GM18909 (cell line): ENCODE results near the gene ZNF175.

Source experiments
- ATAC-seq: cut with Tn5 transposase; IDR thresholded peaks from one replicate; pipeline ENCODE4 v1.9.1; 2021; ENCODE audit warnings: mild to moderate bottlenecking; ENCODE audit not compliant: unreplicated experiment, poor library complexity

ZNF175 gene

DNA sequence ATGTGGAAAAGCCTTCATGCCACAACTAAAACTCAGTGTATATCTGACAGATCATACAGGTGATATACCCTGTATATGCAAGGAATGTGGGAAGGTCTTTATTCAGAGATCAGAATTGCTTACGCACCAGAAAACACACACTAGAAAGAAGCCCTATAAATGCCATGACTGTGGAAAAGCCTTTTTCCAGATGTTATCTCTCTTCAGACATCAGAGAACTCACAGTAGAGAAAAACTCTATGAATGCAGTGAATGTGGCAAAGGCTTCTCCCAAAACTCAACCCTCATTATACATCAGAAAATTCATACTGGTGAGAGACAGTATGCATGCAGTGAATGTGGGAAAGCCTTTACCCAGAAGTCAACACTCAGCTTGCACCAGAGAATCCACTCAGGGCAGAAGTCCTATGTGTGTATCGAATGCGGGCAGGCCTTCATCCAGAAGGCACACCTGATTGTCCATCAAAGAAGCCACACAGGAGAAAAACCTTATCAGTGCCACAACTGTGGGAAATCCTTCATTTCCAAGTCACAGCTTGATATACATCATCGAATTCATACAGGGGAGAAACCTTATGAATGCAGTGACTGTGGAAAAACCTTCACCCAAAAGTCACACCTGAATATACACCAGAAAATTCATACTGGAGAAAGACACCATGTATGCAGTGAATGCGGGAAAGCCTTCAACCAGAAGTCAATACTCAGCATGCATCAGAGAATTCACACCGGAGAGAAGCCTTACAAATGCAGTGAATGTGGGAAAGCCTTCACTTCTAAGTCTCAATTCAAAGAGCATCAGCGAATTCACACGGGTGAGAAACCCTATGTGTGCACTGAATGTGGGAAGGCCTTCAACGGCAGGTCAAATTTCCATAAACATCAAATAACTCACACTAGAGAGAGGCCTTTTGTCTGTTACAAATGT is 16.4 kb downstream of the ZNF175 start:
- no peak for ATAC-seq

DNA sequence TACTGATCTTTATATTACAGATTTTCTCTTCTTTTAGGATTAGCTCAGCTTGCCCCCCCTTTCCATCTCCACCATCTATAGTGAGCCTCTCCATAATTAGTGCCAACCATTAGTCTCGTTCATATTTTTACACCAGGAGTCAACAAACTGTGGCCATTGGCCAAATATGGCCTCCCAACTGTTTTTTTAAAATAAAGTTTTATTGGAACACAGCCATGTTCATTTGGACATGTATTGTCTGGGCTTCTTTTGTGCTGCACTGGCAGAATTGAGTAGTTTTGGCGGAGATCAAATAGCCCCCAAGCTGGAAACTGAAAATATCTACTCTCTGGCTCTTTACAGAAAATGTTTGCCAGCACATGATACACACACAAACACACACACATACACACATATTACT is 18.4 kb downstream of the ZNF175 start:
- ATAC-seq: no peak

DNA sequence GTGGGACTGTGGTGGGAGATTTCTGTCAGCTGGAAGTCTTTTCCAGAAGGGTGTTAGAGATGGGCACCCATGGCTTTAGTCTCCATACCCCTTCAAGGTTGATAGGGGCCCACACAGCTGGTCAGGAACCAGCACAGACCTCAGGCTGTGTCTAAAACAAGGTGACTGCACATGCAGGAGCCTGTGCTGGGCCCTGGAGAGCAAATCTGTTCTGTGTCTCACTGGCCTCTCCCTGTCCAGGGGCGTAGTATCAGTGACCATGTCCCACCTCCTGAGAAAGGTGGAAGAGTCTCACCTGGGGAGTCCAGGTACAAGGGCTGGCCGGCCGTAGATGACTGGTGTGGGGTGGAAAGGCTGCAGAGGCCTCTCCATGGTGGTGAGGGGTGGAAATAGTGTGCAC is 19.4 kb downstream of the ZNF175 start:
- ATAC-seq: no peak

DNA sequence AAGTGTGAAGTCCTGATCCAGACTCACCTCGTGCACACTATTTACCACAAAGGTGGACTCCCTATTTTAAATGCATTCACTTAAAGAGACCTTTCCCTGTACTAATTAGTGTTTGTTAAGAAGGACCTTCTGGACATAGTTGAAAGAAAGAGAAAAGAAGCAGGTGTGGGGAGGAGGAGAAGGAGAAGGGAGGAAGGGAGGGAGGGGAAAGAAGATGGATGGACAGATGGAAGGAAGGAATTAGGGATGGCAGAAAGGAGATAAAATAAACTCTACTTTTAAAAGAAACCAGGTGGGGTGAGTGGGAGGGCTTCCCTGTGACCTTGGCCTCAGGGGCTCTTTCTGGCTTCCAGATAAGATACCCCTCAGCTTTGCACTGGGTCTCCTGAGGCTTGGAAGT is 21.4 kb downstream of the ZNF175 start:
- ATAC-seq: no peak

DNA sequence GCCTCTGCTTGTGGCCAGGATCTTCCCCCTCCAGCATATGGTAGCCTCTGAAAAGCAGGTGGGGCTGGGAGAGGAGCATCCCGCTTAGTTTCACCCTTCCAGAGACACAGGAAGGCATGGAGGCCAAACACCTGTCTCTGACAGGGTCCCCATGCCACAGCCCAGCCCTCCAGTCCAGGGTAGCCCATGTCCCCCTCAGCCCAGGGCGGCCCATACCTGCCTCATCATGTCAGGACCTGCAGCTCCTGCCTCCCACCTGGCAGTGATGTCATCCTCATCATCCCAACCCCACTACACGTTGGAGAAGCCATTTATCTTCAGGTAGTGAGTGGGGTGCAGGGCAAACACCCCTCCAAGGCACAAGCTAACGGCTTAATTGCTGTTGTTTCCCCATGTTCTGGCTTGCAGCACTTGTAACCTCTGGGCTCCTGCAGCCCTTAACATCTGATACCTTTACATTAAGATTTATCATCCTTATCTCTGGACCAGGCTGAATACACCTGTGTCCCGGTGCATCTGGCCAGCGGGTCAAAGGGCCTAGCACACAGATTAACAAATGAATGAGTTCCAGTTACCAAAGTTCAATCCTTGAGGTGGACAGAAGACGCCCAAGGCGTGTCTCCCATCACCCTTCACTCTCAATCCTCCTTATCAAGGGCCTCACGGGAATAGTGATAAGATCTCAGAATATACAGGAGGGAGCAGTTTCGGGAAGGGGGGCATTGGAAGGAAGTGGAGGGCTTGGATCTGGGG is 22.2 kb downstream of the ZNF175 start:
- no peak for ATAC-seq

DNA sequence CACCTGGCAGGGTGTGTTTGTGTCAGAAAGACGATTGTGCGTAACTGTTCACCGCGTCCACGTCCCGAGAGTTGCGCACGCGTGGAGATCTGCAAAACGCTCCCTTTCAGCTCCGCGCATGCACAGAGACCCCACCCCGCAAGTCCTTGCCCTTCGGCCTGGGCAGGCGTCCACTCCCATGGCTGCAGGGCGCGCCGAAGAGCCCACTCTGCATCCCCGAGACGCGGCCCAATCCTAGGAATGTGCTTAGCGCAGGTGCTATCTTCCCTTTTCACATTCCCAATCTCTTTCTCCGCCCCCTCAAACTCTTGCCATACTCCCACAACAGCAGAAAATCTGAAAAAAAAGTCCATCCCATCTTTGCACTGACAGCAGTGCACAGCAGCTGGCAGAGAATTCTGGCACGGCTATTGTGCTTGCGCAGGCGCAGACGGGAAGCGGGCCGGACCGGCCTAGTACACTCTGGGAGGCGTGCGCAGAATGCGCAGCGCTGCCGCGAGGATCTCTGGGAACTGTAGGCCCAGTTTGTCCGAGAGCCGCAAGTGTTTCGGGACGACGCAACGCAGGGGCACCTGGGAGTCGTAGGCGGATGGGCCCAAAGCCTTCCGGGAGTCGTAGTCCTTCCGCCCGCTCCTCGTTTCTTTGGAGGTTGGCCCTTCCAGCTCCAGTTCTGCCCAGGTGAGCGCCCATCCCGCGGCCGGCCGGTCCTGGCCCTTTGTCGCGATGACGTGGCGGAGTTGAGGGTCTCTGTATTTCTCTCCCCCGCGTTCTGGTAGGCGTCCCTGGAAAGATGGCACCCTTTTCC is 23.1 kb downstream of the ZNF175 start:
- peak; percentile 98 for ATAC-seq

DNA sequence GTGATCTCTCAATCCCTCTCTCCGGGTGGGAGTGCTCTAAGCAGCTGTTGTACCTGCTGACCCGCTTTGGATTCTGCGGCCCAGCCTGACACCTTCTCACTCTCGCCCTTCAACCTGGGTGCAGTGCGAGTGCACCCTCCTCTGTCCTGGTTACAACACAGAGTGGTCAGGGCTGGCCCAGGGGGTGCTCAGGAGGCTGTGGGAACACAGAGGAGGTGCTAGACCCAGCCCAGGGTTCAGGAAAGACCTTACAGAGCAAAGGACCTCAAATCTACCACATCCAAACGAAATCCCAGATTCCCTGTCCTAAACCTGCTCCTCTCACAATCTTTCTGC is 23.7 kb downstream of the ZNF175 start:
- peak; percentile 1 for ATAC-seq

DNA sequence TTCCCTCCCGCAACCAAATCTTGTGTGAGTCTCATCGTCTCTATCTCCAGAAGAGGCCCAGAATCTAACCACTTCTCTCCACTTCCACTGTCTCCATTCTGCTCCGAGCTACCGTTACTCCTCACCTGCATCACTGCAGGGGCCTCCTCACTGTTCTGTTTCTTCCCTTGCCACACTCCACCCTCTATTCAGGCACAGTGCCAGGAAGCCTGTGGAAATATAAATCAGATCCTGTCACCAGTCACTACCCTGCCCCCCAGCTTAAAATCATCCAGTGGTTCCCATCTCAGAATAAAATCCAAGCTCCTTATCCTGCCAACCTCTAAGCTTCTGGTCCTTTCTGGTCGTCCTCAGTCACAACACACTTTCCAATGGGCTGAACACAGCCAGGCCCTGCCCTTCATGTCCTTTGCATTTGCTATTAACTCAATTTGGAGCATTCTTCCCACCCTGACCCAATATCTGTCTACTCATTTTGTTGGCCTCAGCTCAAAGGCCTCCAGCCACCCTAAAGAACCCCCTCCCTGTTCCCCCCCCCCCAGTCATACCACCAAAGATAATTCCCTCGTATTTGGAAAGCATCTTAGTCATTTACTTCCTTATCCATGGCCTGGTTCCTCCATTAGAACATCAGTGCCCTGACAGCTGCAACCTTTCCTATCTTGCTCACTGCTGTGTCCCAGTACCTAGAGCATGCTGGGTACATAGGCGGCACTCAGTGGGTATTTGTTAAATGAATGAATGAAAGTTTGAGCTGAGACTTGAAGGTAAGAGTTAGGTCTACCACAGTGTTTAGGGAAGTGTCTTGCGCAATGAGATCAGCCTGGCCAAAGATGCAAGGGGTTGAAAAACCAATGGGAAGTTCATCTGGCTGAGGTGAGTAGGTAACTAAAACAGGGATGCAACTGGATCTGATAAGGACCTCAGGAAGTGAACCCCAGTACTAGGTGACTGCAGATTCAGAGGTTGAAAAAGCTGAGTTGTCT is 24.4 kb downstream of the ZNF175 start:
- no peak for ATAC-seq

DNA sequence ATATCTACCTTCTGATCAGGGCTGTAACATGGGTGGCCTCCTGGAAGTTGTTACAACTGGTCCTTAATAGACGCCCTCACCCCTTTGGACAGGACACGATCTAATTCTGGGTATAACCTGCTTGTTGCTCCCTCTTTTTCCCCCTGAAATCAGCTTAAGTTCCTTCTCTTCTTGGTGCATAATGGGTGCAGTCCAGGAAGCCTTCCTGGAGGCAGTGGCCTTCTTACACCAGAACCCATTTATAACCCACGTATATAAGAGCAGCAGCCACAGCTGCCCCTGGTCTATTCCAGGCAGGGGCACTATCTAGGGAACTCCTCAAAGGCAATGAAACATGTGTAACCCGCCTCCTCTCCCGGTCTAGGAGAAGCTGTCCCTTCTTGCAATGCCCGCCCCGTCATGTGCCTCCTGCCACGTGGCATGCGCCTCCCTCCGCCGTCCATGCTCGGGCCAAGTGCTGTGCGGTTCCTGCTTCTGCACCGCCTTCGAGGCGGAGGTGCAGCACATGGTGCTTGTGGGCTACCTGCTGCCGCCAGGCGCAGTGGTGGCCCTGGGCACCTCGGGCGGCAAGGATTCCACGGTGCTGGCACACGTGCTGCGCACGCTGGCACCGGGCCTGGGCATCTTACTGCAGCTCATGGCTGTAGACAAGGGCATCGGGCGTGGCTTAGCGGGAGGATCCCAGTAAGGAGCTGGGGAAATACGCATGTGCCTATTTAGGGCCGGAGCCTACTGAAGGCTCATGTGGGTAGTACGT is 27.3 kb downstream of the ZNF175 start:
- ATAC-seq: no peak

DNA sequence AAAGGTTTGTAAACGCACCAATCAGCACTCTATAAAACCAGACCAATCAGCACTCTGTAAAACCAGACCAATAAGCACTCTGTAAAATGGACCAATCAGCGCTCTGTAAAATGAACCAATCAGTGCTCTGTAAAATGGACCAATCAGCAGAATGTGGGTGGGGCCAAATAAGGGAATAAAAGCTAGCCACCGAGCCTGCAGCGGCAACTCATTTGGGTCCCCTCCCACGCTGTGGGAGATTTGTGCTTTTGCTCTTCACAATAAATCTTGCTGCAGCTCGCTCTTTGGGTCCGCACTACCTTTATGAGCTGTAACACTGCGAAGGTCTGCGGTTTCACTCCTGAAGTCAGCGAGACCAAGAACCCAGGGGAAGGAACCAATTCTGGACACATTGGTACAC is 28.0 kb downstream of the ZNF175 start:
- ATAC-seq: no peak

DNA sequence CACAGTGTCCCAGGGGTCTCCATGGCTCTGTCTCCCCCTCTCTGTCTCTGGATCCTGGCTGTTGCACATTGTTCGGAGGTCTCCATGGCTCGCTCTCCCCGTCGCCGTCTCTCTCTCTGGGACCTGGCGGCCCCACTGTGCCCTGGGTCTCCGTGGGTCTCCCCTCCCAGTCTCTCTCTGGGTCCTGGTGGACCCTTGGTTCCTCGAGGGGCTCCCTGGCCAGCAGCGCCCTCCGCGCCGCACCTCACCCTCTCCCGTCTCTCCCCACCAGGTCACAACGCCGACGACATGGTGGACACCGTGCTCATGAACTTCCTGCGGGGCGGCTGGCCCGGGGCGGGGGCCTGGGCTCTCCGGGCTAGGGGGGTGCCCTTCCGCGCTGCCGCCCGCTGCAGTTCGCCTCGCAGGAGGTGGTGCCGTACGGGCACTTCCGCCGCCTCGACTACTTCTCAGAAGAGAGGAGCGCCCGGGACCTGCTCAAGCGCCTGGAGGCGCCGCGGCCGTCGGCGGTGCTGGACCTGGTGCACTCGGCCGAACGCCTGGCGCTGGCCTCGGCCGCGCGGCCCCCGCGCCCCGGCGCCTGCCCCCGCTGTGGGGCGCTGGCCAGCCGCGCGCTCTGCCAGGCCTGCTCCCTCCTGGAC is 30.0 kb downstream of the ZNF175 start:
- no peak for ATAC-seq

DNA sequence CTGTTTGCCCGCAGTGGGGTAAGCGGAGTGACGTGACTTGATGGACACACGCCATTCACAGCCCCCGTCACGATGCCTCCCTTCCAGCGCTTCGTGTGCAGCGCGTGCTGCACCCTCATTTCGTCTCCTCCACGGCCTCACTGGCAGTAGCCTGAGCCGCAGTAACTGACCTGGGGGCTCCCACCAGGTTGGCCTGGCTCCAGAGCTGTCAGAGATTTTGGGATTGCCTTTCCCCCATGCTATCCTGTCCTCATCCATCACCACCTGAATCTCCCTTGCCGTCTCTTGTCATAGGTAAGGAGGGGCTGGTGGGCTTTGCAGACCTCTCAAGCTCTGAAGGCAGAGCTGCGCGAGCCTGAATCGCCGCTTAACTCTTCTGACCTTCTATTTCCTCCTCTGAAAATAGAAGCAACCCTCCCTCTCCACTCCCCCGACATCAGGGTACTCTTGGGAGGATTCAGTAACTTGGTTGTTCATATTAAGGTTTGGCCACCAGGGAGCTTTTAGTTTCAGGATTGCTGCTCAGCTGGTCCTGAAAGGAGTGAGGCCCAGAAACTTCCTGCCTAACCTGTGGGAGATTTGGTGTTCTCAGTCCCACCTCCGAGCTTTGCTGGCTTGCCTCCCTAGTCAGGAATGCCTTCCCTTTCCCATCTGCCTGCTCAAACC is 31.2 kb downstream of the ZNF175 start:
- no peak for ATAC-seq

DNA sequence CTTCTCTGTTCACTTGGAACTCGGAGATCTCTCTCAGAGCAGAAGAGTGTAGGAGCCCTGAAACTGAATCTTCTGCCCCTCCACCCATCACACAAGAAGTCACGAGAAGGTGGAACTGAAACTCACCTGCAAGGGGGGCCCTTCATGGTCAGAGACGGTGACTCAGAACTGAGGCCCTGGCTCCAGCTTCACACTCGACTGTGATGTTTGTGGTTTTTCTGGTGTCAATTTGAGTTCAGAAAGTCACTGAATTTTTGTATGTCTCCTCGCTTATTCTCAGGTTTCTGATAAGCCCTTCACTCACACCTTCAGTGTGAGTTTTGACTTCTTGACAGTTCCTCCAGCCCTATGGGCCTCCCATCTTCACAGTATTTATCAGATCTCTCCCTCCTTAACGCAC is 36.0 kb downstream of the ZNF175 start:
- ATAC-seq: peak; percentile 95

DNA sequence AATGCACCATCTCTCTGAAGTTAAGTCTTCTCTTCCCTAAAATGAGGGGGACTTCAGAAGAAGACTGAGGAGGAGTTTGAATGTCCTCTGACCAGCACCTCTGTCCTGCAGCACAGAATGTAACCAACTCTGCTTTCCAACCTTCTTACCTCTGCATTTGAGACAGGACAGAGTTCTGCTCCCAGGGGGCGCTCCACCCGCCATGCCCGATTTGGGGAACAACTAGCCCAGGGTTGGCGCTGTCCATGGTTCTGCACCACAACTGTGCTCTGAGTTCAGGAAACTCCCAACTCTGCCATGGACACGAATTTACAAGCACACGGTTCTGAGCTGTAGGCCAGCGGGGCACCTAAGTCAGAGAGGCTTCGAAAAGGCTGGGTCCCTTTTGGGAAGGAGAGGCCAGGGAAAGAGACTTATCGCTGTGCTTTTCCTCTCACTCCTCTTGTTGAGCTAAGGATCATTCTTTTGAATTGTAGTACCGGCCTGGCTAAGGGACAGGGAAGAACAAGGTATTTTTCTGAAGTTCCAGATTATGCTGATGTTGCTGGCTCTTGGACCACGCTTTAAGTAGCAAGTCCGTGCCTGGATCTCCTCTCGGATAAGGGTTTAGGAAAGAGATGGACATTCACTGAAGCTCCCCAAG is 37.0 kb downstream of the ZNF175 start:
- ATAC-seq: no peak

DNA sequence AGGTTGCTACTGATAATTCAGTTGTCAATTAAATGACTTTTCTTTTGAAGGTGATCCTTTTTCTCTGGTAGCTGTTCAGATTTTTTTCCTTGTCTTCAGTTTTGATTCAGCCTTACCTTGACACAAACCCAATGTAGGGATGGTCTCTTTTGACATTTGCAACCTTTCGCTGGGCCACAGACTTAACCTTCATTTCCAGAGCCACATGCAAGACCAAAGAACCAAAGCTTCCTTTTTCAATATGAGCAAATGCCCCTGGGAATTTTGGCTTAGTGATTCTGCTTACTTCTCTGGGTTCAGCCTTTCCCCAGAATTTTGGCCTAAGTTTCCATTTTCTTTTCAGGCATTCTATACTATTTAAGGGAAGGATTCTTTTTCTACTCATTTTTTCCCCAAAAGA is 39.5 kb downstream of the ZNF175 start:
- no peak for ATAC-seq

DNA sequence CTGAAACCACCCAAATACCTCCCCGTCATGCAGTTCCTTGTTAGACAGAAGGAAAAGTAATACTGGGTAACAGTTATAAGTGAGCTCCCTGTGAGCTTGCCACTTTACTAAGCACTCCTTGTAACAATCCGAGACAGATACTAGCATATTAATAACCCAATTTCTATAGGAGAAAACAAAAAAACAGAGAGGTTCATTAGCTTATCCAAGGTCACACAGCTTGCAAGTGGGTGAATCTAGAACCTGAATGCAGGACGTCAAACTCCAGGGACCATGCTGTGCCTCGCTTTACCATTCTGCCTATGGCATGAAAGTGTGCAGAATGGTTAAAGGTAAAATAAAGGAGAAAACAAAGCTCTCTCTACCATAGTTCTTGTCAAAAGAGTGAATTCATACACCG is 43.7 kb downstream of the ZNF175 start:
- ATAC-seq: no peak

DNA sequence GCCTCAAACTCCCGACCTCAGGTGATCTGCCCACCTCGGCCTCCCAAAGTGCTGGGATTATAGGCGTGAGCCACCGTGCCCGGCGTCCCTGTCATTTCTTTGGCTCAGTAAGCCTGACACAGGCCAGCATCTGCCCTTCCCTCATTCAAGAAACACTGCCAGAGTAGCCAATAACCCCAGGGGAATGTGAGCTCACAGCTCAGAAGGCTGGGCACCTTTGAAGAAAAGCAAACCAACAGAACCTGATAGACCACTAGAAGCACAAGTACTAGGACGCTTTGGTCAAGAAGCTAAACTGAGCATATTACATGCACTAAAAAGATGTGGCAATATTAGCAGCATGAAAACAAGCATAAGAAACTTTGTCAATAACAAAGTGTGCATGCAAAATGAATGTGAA is 44.9 kb downstream of the ZNF175 start:
- no peak for ATAC-seq

DNA sequence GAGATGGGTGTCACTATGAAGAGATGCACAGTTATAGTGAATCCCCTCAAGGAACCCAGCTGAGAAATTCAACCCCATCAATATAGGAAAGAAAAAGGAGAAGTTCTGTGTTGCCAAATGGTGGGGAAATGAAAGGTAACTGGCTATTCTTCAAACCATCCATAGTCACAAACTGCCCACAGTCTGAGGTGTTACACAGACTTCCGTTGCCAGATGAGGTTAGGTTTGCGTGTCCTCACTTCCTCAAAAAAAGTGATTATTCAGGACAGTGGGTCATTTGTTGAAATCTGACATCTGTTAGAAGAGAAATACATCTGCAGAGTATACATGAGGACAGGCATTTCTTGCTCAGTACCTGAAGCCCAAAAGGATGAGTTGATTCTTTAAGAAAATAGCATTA is 50.1 kb downstream of the ZNF175 start:
- no peak for ATAC-seq
